KOPT-K1 (cell line): ENCODE data around the gene CNOT4.
A peak's percentile ranks its signal among the peaks of the same experiment; 100 is the strongest.
"Not testable (repeated sequence)": the region's sequence is repeated elsewhere in the genome, so short reads cannot be mapped to it uniquely, and the experiment has no call there.

ENCODE experiments used
- H3K27ac ChIP-seq: fragments of 200-600 bp; sonication (generic); 2 replicates; pipeline ENCODE4 v1.5.1; 2016; ENCODE audit warnings: antibody characterized with exemption, mild to moderate bottlenecking, low read depth, low read length; ENCODE audit not compliant: poor library complexity, severe bottlenecking
- H3K36me3 ChIP-seq: fragments of 200-600 bp; sonication (generic); 2 replicates; pipeline ENCODE4 v1.5.1; 2017; ENCODE audit warnings: antibody characterized with exemption, mild to moderate bottlenecking, low read length, moderate library complexity; ENCODE audit not compliant: insufficient read depth
- H3K9me3 ChIP-seq: fragments of 200-600 bp; sonication (generic); 2 replicates; pipeline ENCODE4 v1.5.1; 2017; ENCODE audit warnings: antibody characterized with exemption, low read length, mild to moderate bottlenecking; ENCODE audit not compliant: insufficient read depth, poor library complexity, severe bottlenecking

CNOT4 gene

GRCh38 chr7:135525426-135525825 lies 15.5 kb upstream of the CNOT4 start:
- H3K36me3 ChIP-seq, result no peaks in the 10 kb centered on the region
- no peak overlapping the region for H3K27ac ChIP-seq
- no peaks in the 10 kb centered on the region for H3K9me3 ChIP-seq

GRCh38 chr7:135523146-135523545 lies 13.2 kb upstream of the CNOT4 start:
- no peaks in the 10 kb centered on the region for H3K9me3 ChIP-seq
- no peaks in the 10 kb centered on the region for H3K36me3 ChIP-seq

GRCh38 chr7:135522509-135522908 lies 12.6 kb upstream of the CNOT4 start:
- no peaks in the 10 kb centered on the region for H3K9me3 ChIP-seq
- H3K27ac ChIP-seq, result no peak overlapping the region
- no peaks in the 10 kb centered on the region for H3K36me3 ChIP-seq

More at GRCh38 chr7:135523146-135523545, 13.2 kb upstream of the CNOT4 start:
- H3K27ac ChIP-seq, result no peak overlapping the region

GRCh38 chr7:135519871-135520270 lies 10.0 kb upstream of the CNOT4 start:
- H3K27ac ChIP-seq, result no peak overlapping the region
- H3K36me3 ChIP-seq, result no peaks in the 10 kb centered on the region

GRCh38 chr7:135519233-135519688 lies 9.4 kb upstream of the CNOT4 start:
- Histone ChIP-seq H3K36me3 (no peaks in the 10 kb centered on the region), H3K27ac (no peak overlapping the region), H3K9me3 (no peaks in the 10 kb centered on the region)

More at GRCh38 chr7:135519871-135520270, 10.0 kb upstream of the CNOT4 start:
- H3K9me3 ChIP-seq, result no peaks in the 10 kb centered on the region

- Histone ChIP-seq H3K9me3 (no peaks in the 10 kb centered on the region), H3K36me3 (no peaks in the 10 kb centered on the region), H3K27ac (no peak overlapping the region)
These were observed 8.8 kb upstream of the CNOT4 start for GRCh38 chr7:135518748-135519147.

- Histone ChIP-seq H3K9me3 (no peaks in the 10 kb centered on the region), H3K27ac (no peak overlapping the region), H3K36me3 (no peaks in the 10 kb centered on the region)
These were observed 7.2 kb upstream of the CNOT4 start for GRCh38 chr7:135517060-135517459.

GRCh38 chr7:135514856-135515255 lies 5.0 kb upstream of the CNOT4 start:
- Histone ChIP-seq H3K9me3 (no peaks in the 10 kb centered on the region), H3K36me3 (no peaks in the 10 kb centered on the region), H3K27ac (no peak overlapping the region)

- Histone ChIP-seq H3K9me3 (no peaks in the 10 kb centered on the region), H3K36me3 (no peaks in the 10 kb centered on the region), H3K27ac (no peak overlapping the region)
These were observed 2.4 kb upstream of the CNOT4 start for GRCh38 chr7:135512135-135512887.

GRCh38 chr7:135510592-135511183 lies 786 bp upstream of the CNOT4 start:
- Histone ChIP-seq H3K9me3 (no peaks in the 10 kb centered on the region), H3K36me3 (no peaks in the 10 kb centered on the region), H3K27ac (peak overlapping the region; percentile 86)

- Histone ChIP-seq H3K27ac (peak overlapping the region; percentile 86), H3K36me3 (0 out of 2 replicates have a peak, but pooled peaks cover 7% of the 10 kb centered on the region)
These were observed 388 bp downstream of the CNOT4 start for GRCh38 chr7:135509589-135509838.

GRCh38 chr7:135508883-135509588 lies 866 bp downstream of the CNOT4 start:
- H3K36me3 ChIP-seq, result 0 out of 2 replicates have a peak, but pooled peaks cover 7% of the 10 kb centered on the region
- no peaks in the 10 kb centered on the region for H3K9me3 ChIP-seq

More at GRCh38 chr7:135509589-135509838, 388 bp downstream of the CNOT4 start:
- no peaks in the 10 kb centered on the region for H3K9me3 ChIP-seq

GRCh38 chr7:135501402-135501801 lies 8.5 kb downstream of the CNOT4 start:
- Histone ChIP-seq H3K9me3 (no peaks in the 10 kb centered on the region), H3K36me3 (0 out of 2 replicates have a peak, but pooled peaks cover 7% of the 10 kb centered on the region), H3K27ac (no peak overlapping the region)

More at GRCh38 chr7:135508883-135509588, 866 bp downstream of the CNOT4 start:
- peak overlapping the region; percentile 86 for H3K27ac ChIP-seq

- Histone ChIP-seq H3K27ac (no peak overlapping the region), H3K36me3 (0 out of 2 replicates have a peak, but pooled peaks cover under 1% of the 10 kb centered on the region), H3K9me3 (no peaks in the 10 kb centered on the region)
These were observed 10.1 kb downstream of the CNOT4 start for GRCh38 chr7:135499818-135500217.

- not testable (repeated sequence) for H3K27ac ChIP-seq, H3K9me3 ChIP-seq, H3K36me3 ChIP-seq
These were observed 12.7 kb downstream of the CNOT4 start for GRCh38 chr7:135497161-135497560.
